ENCODE results near the gene CBX1.

The CBX1 gene

DNA sequence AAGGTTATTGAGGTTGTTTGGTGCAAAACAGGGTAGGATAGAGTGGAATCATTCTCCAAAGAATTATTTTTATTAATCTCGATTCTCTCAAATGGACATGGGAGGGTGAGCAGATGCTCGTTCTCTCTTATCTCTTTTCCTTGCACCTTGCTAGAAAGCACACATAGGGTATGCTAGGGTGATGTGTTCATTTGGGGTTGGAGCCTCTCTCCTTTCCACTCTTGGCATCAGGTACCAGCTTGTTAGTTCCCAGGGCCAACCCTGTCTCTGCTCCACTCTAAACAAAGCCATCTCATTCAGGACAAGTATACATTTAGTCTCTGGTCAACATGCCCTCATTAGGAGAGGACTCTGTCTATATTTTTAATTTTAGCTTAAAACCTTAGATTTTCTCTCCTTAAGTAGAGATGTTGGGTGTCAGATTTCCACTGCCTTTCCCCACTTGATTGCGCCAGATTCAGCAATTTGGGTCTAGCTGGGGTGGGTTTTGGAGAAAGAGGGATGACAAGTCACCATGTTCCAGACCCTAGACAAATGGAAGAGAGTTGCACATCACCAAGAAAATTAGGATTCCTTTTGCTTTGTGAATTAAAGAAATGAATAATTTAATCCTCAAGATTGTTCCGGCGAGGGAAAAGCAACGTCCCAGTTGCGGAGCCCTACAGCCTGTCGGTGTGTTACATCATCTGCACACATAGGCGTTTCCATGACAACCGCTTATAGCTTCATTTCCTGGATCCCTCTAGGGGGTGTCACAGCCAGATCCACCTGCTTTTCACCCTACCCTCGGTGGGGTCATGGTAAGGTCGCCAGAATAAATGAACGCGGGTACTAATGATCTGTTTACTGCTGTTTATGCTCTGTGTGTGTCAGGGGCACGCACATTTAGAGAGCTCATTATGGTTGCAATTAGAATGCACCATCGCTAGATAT lies 47.8 kb upstream of the CBX1 start:
- Histone ChIP-seq H3K4me2 (ENCODE audit: insufficient read depth, low read length, poor library complexity, severe bottlenecking) (no peak overlapping the region), H3K79me1 (ENCODE audit: low read depth, low read length) (no peaks in the 10 kb centered on the region), H3K18ac (ENCODE audit: low read length) (no peak overlapping the region), H3K36me3 (replicated peaks in 1 of 2; ENCODE audit: control insufficient read depth in 2 of 2, insufficient read depth in 2 of 2, low read length in 2 of 2) (no peaks in the 10 kb centered on the region), H3K4me1 (ENCODE audit: control insufficient read depth in 2 of 2, insufficient read depth in 1 of 2, low read depth in 1 of 2, low read length in 2 of 2) (peaks cover 11 to 24% of the 10 kb centered on the region in 2 donors), H4K8ac (ENCODE audit: low read depth, low read length) (no peak overlapping the region), H4K91ac (ENCODE audit: low read depth, low read length, poor library complexity) (no peak overlapping the region), H3K4me3 (ENCODE audit: low read length in 2 of 2) (no peak overlapping the region), H2AFZ (ENCODE audit: low read length) (no peak overlapping the region), H2BK12ac (ENCODE audit: low read length) (no peak overlapping the region), H3K27ac (replicated peaks; ENCODE audit: low read length) (no peak overlapping the region), H3K27me3 (ENCODE audit: control insufficient read depth in 3 of 3, insufficient read depth in 3 of 3, low read depth in 1 of 3, low read length in 3 of 3) (peaks cover 0 to 36% (median 0%) of the 10 kb centered on the region in 3 experiments), H2BK15ac (ENCODE audit: low read length) (no peak overlapping the region), H2BK5ac (ENCODE audit: low read length) (no peak overlapping the region), H3K23ac (ENCODE audit: low read depth, low read length, poor library complexity) (no peak overlapping the region), H3K14ac (ENCODE audit: low read length) (no peak overlapping the region), H2BK120ac (ENCODE audit: low read depth, low read length) (no peak overlapping the region), H3K9ac (ENCODE audit: low read depth, low read length, poor library complexity) (no peak overlapping the region), H2AK5ac (ENCODE audit: low read depth, low read length) (no peak overlapping the region), H3K4ac (ENCODE audit: low read length) (no peak overlapping the region), H3K9me3 (replicated peaks in 1 of 2; ENCODE audit: control insufficient read depth in 2 of 2, insufficient read depth in 1 of 2, low read depth in 1 of 2, low read length in 2 of 2) (no peaks in the 10 kb centered on the region)
- whole genome bisulfite sequencing, 2 donors (ENCODE audit: extremely low coverage in 2 of 2, insufficient read length in 2 of 2, insufficient replicate concordance in 1 of 2), result no CpG with 5 or more reads among the region's 16 CpGs
- DNase-seq (ENCODE audit: low spot score), result peak; percentile 55

DNA sequence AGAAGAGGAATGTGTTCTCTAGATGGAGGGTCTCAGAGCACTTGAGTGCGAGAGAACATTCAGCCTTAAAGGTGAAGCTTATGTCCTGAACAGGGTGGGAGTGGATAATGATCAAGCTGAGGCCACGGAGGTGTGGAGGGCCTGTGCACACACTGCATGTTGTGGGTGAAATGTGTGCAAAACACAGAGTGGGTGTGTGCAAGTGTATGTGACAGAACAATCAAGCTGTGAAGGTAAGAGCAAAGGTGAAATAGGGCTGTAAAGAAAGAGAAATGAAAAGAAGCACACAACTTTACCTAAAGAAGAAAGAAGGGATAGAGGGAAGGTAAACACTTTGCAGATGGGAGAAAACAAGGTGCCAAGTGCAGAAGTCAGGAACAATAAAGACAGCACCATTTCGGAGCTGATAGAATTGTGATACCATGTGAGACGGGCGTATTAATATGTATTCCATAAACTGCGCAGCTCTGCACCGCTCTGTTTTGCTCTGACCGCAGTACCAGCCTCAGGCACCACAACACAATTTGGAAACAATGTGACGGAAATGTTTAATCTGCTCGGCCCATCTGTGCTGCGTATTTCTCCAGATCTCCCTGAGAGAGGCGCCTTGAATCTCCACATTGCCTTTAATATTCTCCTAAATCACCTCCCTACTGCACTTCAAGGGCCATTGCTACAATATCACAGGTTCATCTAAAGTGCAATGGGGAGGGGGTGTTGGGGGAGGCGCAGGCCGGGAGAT lies 46.9 kb upstream of the CBX1 start:
- Histone ChIP-seq H3K9ac (ENCODE audit: low read depth, low read length, poor library complexity) (no peak overlapping the region), H4K91ac (ENCODE audit: low read depth, low read length, poor library complexity) (no peak overlapping the region), H3K18ac (ENCODE audit: low read length) (no peak overlapping the region), H2AK5ac (ENCODE audit: low read depth, low read length) (no peak overlapping the region), H3K27me3 (ENCODE audit: control insufficient read depth in 3 of 3, insufficient read depth in 3 of 3, low read depth in 1 of 3, low read length in 3 of 3) (peaks cover 0 to 45% (median 0%) of the 10 kb centered on the region in 3 experiments), H3K4me1 (ENCODE audit: control insufficient read depth in 2 of 2, insufficient read depth in 1 of 2, low read depth in 1 of 2, low read length in 2 of 2) (peaks cover 11 to 24% of the 10 kb centered on the region in 2 donors), H3K4me3 (ENCODE audit: low read length in 2 of 2) (no peak overlapping the region), H3K4ac (ENCODE audit: low read length) (no peak overlapping the region), H3K9me3 (replicated peaks in 1 of 2; ENCODE audit: control insufficient read depth in 2 of 2, insufficient read depth in 1 of 2, low read depth in 1 of 2, low read length in 2 of 2) (no peaks in the 10 kb centered on the region), H3K4me2 (ENCODE audit: insufficient read depth, low read length, poor library complexity, severe bottlenecking) (no peak overlapping the region), H4K8ac (ENCODE audit: low read depth, low read length) (no peak overlapping the region), H2AFZ (ENCODE audit: low read length) (no peak overlapping the region), H3K27ac (replicated peaks; ENCODE audit: low read length) (no peak overlapping the region), H3K79me1 (ENCODE audit: low read depth, low read length) (no peaks in the 10 kb centered on the region), H3K14ac (ENCODE audit: low read length) (no peak overlapping the region), H2BK12ac (ENCODE audit: low read length) (no peak overlapping the region), H2BK120ac (ENCODE audit: low read depth, low read length) (no peak overlapping the region), H2BK5ac (ENCODE audit: low read length) (no peak overlapping the region), H2BK15ac (ENCODE audit: low read length) (no peak overlapping the region), H3K36me3 (replicated peaks in 1 of 2; ENCODE audit: control insufficient read depth in 2 of 2, insufficient read depth in 2 of 2, low read length in 2 of 2) (no peaks in the 10 kb centered on the region), H3K23ac (ENCODE audit: low read depth, low read length, poor library complexity) (no peak overlapping the region)
- DNase-seq (ENCODE audit: low spot score), result no peak
- no CpG with 5 or more reads among the region's 14 CpGs for WGBS, 2 donors (ENCODE audit: extremely low coverage in 2 of 2, insufficient read length in 2 of 2, insufficient replicate concordance in 1 of 2)

DNA sequence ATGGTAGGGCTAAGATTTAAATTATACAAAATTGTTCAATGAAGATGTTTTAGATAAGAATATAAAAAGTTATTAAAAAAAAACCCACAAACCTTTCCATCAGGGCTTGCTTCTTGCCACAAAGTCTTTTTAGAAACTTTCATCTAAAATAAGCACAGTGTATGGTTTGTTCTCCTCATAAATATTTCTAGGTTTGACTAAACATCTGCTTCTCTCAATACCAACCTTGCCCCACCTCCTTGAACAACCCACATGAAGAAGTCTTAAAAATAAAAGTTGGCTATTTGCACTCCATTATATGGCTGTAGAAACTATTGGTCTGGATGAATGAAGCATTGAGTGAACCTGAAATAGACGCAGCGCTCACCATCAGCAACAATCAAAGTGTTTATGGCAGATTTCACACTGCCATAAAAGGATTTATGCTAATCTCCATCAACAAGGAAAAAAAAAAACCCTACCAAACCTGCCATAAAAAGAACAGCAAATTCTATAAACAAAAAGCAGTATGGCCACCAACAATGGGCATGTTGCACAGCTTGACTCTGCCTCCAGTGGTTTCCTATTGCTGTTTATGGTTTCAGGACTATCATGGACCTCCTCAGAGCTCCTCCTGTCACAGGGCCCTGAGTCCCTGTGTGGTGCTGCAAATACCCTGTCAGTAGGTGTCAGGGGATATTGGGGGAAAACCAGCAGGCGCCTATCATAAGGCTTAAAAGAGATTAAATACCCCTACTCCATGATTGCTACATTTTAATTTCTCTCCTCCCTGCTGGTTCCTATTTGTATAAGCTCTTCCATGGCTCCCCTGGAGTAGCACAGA lies 43.9 kb upstream of the CBX1 start:
- Histone ChIP-seq H3K23ac (ENCODE audit: low read depth, low read length, poor library complexity) (no peak overlapping the region), H4K8ac (ENCODE audit: low read depth, low read length) (no peak overlapping the region)
- no CpG with 5 or more reads among the region's 3 CpGs for WGBS, 2 donors (ENCODE audit: extremely low coverage in 2 of 2, insufficient read length in 2 of 2, insufficient replicate concordance in 1 of 2)

More for the DNA sequence above, 43.9 kb upstream of the CBX1 start:
- Histone ChIP-seq H2BK5ac (ENCODE audit: low read length) (no peak overlapping the region), H3K27ac (replicated peaks; ENCODE audit: low read length) (no peak overlapping the region), H2BK15ac (ENCODE audit: low read length) (no peak overlapping the region), H3K18ac (ENCODE audit: low read length) (no peak overlapping the region), H3K4me3 (ENCODE audit: low read length in 2 of 2) (no peak overlapping the region), H4K91ac (ENCODE audit: low read depth, low read length, poor library complexity) (no peak overlapping the region), H3K79me1 (ENCODE audit: low read depth, low read length) (no peaks in the 10 kb centered on the region), H2AK5ac (ENCODE audit: low read depth, low read length) (no peak overlapping the region), H2BK120ac (ENCODE audit: low read depth, low read length) (no peak overlapping the region), H3K36me3 (replicated peaks in 1 of 2; ENCODE audit: control insufficient read depth in 2 of 2, insufficient read depth in 2 of 2, low read length in 2 of 2) (no peaks in the 10 kb centered on the region), H2AFZ (ENCODE audit: low read length) (no peak overlapping the region), H3K14ac (ENCODE audit: low read length) (no peak overlapping the region), H3K4me2 (ENCODE audit: insufficient read depth, low read length, poor library complexity, severe bottlenecking) (no peak overlapping the region), H3K9me3 (replicated peaks in 1 of 2; ENCODE audit: control insufficient read depth in 2 of 2, insufficient read depth in 1 of 2, low read depth in 1 of 2, low read length in 2 of 2) (no peaks in the 10 kb centered on the region), H3K4me1 (ENCODE audit: control insufficient read depth in 2 of 2, insufficient read depth in 1 of 2, low read depth in 1 of 2, low read length in 2 of 2) (peaks cover 9 to 19% of the 10 kb centered on the region in 2 donors), H3K27me3 (ENCODE audit: control insufficient read depth in 3 of 3, insufficient read depth in 3 of 3, low read depth in 1 of 3, low read length in 3 of 3) (peaks cover 0 to 36% (median 0%) of the 10 kb centered on the region in 3 experiments), H2BK12ac (ENCODE audit: low read length) (no peak overlapping the region), H3K9ac (ENCODE audit: low read depth, low read length, poor library complexity) (no peak overlapping the region), H3K4ac (ENCODE audit: low read length) (no peak overlapping the region)
- no peak for DNase-seq (ENCODE audit: low spot score)

All from neuronal stem cell (in vitro differentiated cells).